Measurements from ENCODE around the gene ISG15.
"Not testable (repeated sequence)": the region's sequence is repeated elsewhere in the genome, so short reads cannot be mapped to it uniquely, and the experiment has no call there.

ISG15 gene

GRCh38 chr1:1006305-1007159 is 6.8 kb upstream of the ISG15 start:
- H3K4me3 ChIP-seq (ENCODE audit: low read depth, low read length) = no peak overlapping the region

GRCh38 chr1:1010131-1010530 is 3.2 kb upstream of the ISG15 start:
- H3K4me3 ChIP-seq (ENCODE audit: low read depth, low read length); DNase-seq (ENCODE audit: low read depth): not testable (repeated sequence)

More at GRCh38 chr1:1006305-1007159, 6.8 kb upstream of the ISG15 start:
- DNase-seq (ENCODE audit: low read depth) = no peak
- TF ChIP-seq CTCF (IDR thresholded peaks at IDR 0.05; ENCODE audit: low read depth, low read length, missing control alignments) = no peak

- TF ChIP-seq CTCF (IDR thresholded peaks at IDR 0.05; ENCODE audit: low read depth, low read length, missing control alignments) = no peak
- DNase-seq (ENCODE audit: low read depth) = no peak
- H3K4me3 ChIP-seq (ENCODE audit: low read depth, low read length) = no peak overlapping the region
Observed at GRCh38 chr1:1011396-1011949, 1.8 kb upstream of the ISG15 start.

GRCh38 chr1:1012736-1013104 is 577 bp upstream of the ISG15 start:
- H3K4me3 ChIP-seq (ENCODE audit: low read depth, low read length) = peak overlapping the region; percentile 100; the same call in 1 of the 2 replicates
- not testable (repeated sequence) for DNase-seq (ENCODE audit: low read depth)

GRCh38 chr1:1013922-1014648 is 788 bp downstream of the ISG15 start:
- DNase-seq (ENCODE audit: low read depth) = no peak
- no peak for TF ChIP-seq CTCF (IDR thresholded peaks at IDR 0.05; ENCODE audit: low read depth, low read length, missing control alignments)
- H3K4me3 ChIP-seq (ENCODE audit: low read depth, low read length) = peak overlapping the region; percentile 100

GRCh38 chr1:1014799-1015681 is 1.7 kb downstream of the ISG15 start:
- peak overlapping the region; percentile 100 for H3K4me3 ChIP-seq (ENCODE audit: low read depth, low read length)
- TF ChIP-seq CTCF (IDR thresholded peaks at IDR 0.05; ENCODE audit: low read depth, low read length, missing control alignments) = peak; percentile 49
- DNase-seq (ENCODE audit: low read depth) = no peak

- not testable (repeated sequence) for H3K4me3 ChIP-seq (ENCODE audit: low read depth, low read length); DNase-seq (ENCODE audit: low read depth)
Observed at GRCh38 chr1:1017397-1018320, 4.4 kb downstream of the ISG15 start.

- not testable (repeated sequence) for DNase-seq (ENCODE audit: low read depth)
Observed at GRCh38 chr1:1018321-1018685, 5.0 kb downstream of the ISG15 start.

More at GRCh38 chr1:1018321-1018685, 5.0 kb downstream of the ISG15 start:
- not testable (repeated sequence) for H3K4me3 ChIP-seq (ENCODE audit: low read depth, low read length)

Measured in GM12864 (cell line).